GM21825 (cell line): Measurements from ENCODE around the gene PFDN5.
"Not testable (repeated sequence)": the region's sequence is repeated elsewhere in the genome, so short reads cannot be mapped to it uniquely, and the experiment has no call there.

ENCODE experiments used
- ATAC-seq: cut with Tn5 transposase; IDR thresholded peaks from one replicate; pipeline ENCODE4 v1.9.1; 2021; ENCODE audit warnings: mild to moderate bottlenecking, moderate library complexity; ENCODE audit not compliant: unreplicated experiment

PFDN5 gene

GRCh38 chr12:53326460-53327185 is 31.3 kb downstream of the PFDN5 start:
- no peak for ATAC-seq

GRCh38 chr12:53327435-53328042 is 32.2 kb downstream of the PFDN5 start:
- no peak for ATAC-seq

GRCh38 chr12:53328043-53328435 is 32.7 kb downstream of the PFDN5 start:
- no peak for ATAC-seq

- no peak for ATAC-seq
Measured at GRCh38 chr12:53330671-53331070, 35.3 kb downstream of the PFDN5 start.

GRCh38 chr12:53332339-53332738 is 37.0 kb downstream of the PFDN5 start:
- ATAC-seq = not testable (repeated sequence)

- ATAC-seq = no peak
Measured at GRCh38 chr12:53332744-53333143, 37.4 kb downstream of the PFDN5 start.

- no peak for ATAC-seq
Measured at GRCh38 chr12:53333289-53333688, 37.9 kb downstream of the PFDN5 start.

GRCh38 chr12:53333845-53334244 is 38.5 kb downstream of the PFDN5 start:
- no peak for ATAC-seq

GRCh38 chr12:53334822-53335221 is 39.5 kb downstream of the PFDN5 start:
- no peak for ATAC-seq

GRCh38 chr12:53336181-53336681 is 40.9 kb downstream of the PFDN5 start, which contains the start of gene SP7:
TSS of gene SP7 (minus strand) at chr12:53336354. CDS start at chr12:53335646, 708 bp downstream.
- ATAC-seq = no peak

- ATAC-seq = no peak
Measured at GRCh38 chr12:53338017-53338416, 42.7 kb downstream of the PFDN5 start.

- no peak for ATAC-seq
Measured at GRCh38 chr12:53338916-53339315, 43.6 kb downstream of the PFDN5 start.

- ATAC-seq = no peak
Measured at GRCh38 chr12:53340398-53340797, 45.1 kb downstream of the PFDN5 start.

- no peak for ATAC-seq
Measured at GRCh38 chr12:53343449-53343848, 48.1 kb downstream of the PFDN5 start.

- ATAC-seq = no peak
Measured at GRCh38 chr12:53343969-53344368, 48.6 kb downstream of the PFDN5 start.

- ATAC-seq = no peak
Measured at GRCh38 chr12:53344487-53344823, 49.1 kb downstream of the PFDN5 start.

- ATAC-seq = peak; percentile 60
Measured at GRCh38 chr12:53344824-53345485, 49.6 kb downstream of the PFDN5 start.

GRCh38 chr12:53345486-53346188 is 50.3 kb downstream of the PFDN5 start:
- no peak for ATAC-seq

- no peak for ATAC-seq
Measured at GRCh38 chr12:53346491-53346890, 51.1 kb downstream of the PFDN5 start.

GRCh38 chr12:53347905-53348304 is 52.6 kb downstream of the PFDN5 start:
- ATAC-seq = no peak
